Measurements from ENCODE around the gene GRAMD1B. TPM values are rescaled to one million over a fixed set of nuclear protein-coding genes. Genes with fewer than 3 reads are reported as not detected.

Gene GRAMD1B
- total RNA-seq, 4 donors from 2014 or later, result 0.61 to 1.7 (median 1.1) TPM

GRCh38 chr11:123536690-123537437, 106.8 kb downstream of the GRAMD1B start:
- Histone ChIP-seq H3K9me3 (no peaks in the 10 kb centered on the region), H3K4me1 (peaks cover 0 to 8% (median 3%) of the 10 kb centered on the region in 3 donors), H3K27me3 (no peaks in the 10 kb centered on the region), H3K36me3 (no peaks in the 10 kb centered on the region), H3K27ac (peak overlapping the region in 1 of 4 donors; percentile 15), H3K4me3 (no peak overlapping the region)
- TF ChIP-seq POLR2A (IDR thresholded peaks at IDR 0.05) (no peak), CTCF (IDR thresholded peaks at IDR 0.05) (no peak)
- intact Hi-C loops (cut with DNase I), result no loop called here
- no peak for DNase-seq
- WGBS, 2 donors, result 56 to 64% methylated on average over 2 of the region's 2 CpGs

GRCh38 chr11:123537726-123538125, 107.7 kb downstream of the GRAMD1B start:
- no peaks in the 10 kb centered on the region for H3K36me3 ChIP-seq
- H3K4me1 ChIP-seq, result peaks cover 0 to 13% (median 3%) of the 10 kb centered on the region in 3 donors
- H3K27ac ChIP-seq, result peak overlapping the region in 1 of 4 donors; percentile 15
- DNase-seq, result no peak
- TF ChIP-seq CTCF (IDR thresholded peaks at IDR 0.05), result no peak
- no peak for TF ChIP-seq POLR2A (IDR thresholded peaks at IDR 0.05)
- H3K27me3 ChIP-seq, result no peaks in the 10 kb centered on the region
- no peak overlapping the region for H3K4me3 ChIP-seq
- intact Hi-C loops (cut with DNase I), result no loop called here
- H3K9me3 ChIP-seq, result no peaks in the 10 kb centered on the region
- 73 to 87% methylated on average over 4 of the region's 4 CpGs for WGBS, 2 donors

- Histone ChIP-seq H3K36me3 (no peaks in the 10 kb centered on the region), H3K27me3 (no peaks in the 10 kb centered on the region), H3K27ac (peak overlapping the region in 3 of 4 donors; percentile 8 to 53 (median 44)), H3K9me3 (no peaks in the 10 kb centered on the region), H3K4me1 (peaks cover 7 to 45% (median 18%) of the 10 kb centered on the region in 3 donors), H3K4me3 (no peak overlapping the region)
- TF ChIP-seq POLR2A (IDR thresholded peaks at IDR 0.05) (no peak), CTCF (IDR thresholded peaks at IDR 0.05) (no peak)
- WGBS, 2 donors, result 33 to 37% methylated on average over 4 of the region's 4 CpGs
- no peak for DNase-seq
- intact Hi-C loops (cut with DNase I), result no loop called here
Observed at GRCh38 chr11:123543797-123544196, 113.7 kb downstream of the GRAMD1B start.

- Histone ChIP-seq H3K4me1 (peaks cover 7 to 49% (median 18%) of the 10 kb centered on the region in 3 donors), H3K9me3 (no peaks in the 10 kb centered on the region), H3K27ac (no peak overlapping the region), H3K27me3 (no peaks in the 10 kb centered on the region), H3K4me3 (no peak overlapping the region), H3K36me3 (no peaks in the 10 kb centered on the region)
- WGBS, 2 donors, result 85 to 89% methylated on average over 7 to 12 of the region's 16 CpGs
- DNase-seq, result no peak
- TF ChIP-seq CTCF (IDR thresholded peaks at IDR 0.05) (no peak), POLR2A (IDR thresholded peaks at IDR 0.05) (no peak)
- intact Hi-C loops (cut with DNase I), result no loop called here
Observed at GRCh38 chr11:123544631-123545375, 114.7 kb downstream of the GRAMD1B start.

- H3K4me3 ChIP-seq, result no peak overlapping the region
- no peaks in the 10 kb centered on the region for H3K9me3 ChIP-seq
- TF ChIP-seq CTCF (IDR thresholded peaks at IDR 0.05), result no peak
- TF ChIP-seq POLR2A (IDR thresholded peaks at IDR 0.05), result no peak
- no peaks in the 10 kb centered on the region for H3K27me3 ChIP-seq
- WGBS, 2 donors, result 84 to 87% methylated on average over 3 of the region's 4 CpGs
- H3K27ac ChIP-seq, result no peak overlapping the region
- intact Hi-C loops (cut with DNase I), result no loop called here
- no peaks in the 10 kb centered on the region for H3K36me3 ChIP-seq
- no peak for DNase-seq
- H3K4me1 ChIP-seq, result peaks cover 7 to 59% (median 18%) of the 10 kb centered on the region in 3 donors
Observed at GRCh38 chr11:123545726-123546270, 115.7 kb downstream of the GRAMD1B start.

Data from esophagus squamous epithelium (tissue), 5 donors.